Cardiac septum (tissue), 1 donor: ENCODE data around the gene ETNK2. TPM values are rescaled to one million over a fixed set of nuclear protein-coding genes. Genes with fewer than 3 reads are reported as not detected.

Source experiments
- DNase-seq: peaks from one replicate; pipeline ENCODE4 v3.0.0-alpha.2; 2020; ENCODE audit warnings: low spot score
- intact Hi-C: fragments of 100-400 bp; cut with DNase I; formaldehyde crosslinking; loops from one replicate; pipeline ENCODE4 v1.14.0; 2022
- total RNA-seq: library from RNA; stranded (reverse); fragmentation: NEBNext Ultra II Directional; extraction: Animal tissue kit (Norgen Biotek cat#: 25700); gene quantifications from one replicate; pipeline ENCODE4 v1.2.1, GENCODE V29; 2021
- donor health status: DM: no; HTN: no; CAD: no.

The ETNK2 gene
- total RNA-seq, 1 donor from 2014 or later, result 1.9 TPM

GRCh38 chr1:204178487-204179281 lies 26.8 kb upstream of the ETNK2 start:
- DNase-seq, result no peak
- intact Hi-C loops, result no loop called here

GRCh38 chr1:204177133-204177532 lies 25.3 kb upstream of the ETNK2 start:
- intact Hi-C loops, result no loop called here
- DNase-seq, result no peak

- intact Hi-C loops, result no loop called here
- DNase-seq, result no peak
These were observed 24.2 kb upstream of the ETNK2 start for GRCh38 chr1:204176049-204176448.

DNA sequence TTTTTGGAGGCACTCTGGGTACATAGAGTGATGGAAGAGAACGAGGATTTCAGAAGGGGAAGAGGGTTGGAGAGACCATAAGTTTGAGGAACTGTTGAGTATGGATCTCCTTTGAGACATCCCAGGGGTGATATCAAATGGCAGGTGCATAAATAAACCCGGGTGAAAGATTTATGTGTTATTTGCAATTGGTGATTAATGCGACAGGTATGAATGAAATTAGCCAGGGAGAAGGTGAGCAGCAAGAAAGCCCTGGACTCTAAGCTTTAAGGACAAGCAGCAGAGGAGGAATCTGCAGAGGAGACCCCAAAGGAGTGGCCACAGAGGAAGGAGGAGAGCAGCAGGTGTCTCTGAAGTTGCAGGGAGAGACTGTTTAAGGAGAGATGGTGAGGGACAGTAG lies 23.1 kb upstream of the ETNK2 start:
- intact Hi-C loops, result no loop called here
- DNase-seq, result no peak

DNA sequence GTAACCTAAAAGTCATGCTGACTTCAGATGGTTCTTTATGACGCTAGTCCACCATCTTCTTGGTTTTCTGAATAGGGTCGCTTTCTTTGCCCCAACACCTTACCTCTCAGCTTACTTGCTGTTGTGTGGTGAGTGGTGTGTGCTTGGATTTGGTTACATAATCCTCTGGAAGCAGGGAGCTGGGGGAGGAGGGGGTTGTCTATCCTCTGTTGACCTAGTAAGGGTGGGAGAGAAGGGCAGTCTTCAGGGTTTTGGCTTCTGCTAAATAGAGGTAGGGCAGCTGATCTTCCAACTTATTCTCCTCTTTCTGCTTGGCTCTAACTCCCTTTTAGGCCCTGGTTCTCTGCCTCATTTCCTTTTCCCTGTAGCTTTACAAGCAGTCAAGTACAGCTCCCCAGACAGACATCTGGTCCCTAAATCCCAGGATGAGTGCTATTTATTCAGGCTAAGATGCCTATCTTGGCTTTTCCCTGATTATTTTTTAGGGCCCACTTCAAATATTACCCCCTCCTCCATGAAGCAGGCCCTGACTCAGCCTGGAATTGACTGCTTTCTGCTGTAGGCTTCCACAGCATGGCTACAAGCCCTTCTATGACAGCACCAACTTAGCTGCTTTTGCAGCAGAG lies 20.7 kb upstream of the ETNK2 start:
- intact Hi-C loops, result no loop called here
- no peak for DNase-seq

GRCh38 chr1:204171751-204172178 lies 19.9 kb upstream of the ETNK2 start:
- no peak for DNase-seq
- intact Hi-C loops, result no loop called here

DNA sequence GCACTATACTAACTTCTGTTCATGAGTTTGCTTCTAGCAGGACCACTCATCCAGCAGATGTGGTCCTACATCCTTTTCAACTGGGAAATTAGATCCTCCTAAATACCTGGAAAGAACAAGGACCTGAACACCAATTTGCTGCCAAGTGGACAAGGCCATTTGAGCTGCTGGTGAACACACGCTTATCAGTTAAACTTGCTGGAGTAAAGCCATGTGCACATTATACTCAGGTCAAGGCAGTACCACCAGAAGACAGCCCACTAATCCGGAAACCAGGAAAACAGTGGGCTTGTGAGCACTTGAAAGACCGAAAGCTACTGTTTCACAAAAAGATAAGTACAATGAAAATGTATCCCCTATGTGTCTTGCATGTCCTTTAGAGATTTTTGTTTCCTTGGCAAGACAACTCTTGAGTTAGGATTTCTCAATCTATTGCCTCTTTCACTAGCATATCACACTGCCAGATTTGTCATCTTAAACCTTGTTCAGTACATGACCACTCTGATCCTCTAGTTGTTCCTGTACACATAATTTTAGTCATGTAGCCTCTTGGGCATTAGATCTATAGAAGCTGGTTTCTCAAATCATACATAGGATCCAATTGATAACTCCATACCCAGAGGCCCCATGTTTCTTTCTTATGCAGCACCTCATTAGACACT lies 18.8 kb upstream of the ETNK2 start:
- intact Hi-C loops, result no loop called here
- DNase-seq, result no peak

DNA sequence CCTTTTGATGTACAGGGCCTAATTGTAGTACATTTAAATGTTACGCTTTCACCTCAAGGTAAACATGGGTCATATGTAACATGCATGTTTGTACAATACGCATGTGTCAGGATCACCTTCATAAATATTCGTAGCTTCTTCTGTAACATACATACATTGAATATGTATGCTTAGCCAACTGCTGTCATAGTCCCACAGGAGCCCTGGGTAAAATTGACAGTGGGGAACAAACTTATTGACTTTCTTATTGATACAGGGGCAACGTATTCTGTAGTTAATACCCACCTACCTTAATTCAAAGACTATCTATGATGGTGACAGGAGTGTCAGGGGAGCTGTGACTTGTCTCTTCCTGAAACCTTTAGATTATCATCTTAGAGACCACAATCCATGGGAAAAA lies 18.0 kb upstream of the ETNK2 start:
- intact Hi-C loops, result no loop called here

DNA sequence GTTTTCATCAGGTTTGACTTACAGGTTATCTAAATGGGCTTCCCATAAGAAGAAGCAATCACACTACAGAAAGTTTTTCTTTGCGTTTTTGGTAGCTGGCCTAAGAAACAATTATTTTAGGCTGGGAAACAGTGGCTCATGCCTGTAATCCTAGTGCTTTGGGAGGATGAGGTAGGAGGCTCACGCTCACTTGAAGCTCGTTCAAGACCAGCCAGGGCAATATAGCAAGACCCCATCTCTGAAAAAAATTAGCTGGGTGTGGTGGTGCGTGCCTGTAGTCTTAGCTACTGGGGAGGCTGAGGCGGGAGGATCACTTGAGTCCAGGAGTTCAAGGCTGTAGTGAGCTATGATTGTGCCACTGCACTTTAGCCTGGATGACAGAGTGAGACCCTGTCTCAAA lies 15.9 kb upstream of the ETNK2 start:
- DNase-seq, result no peak
- intact Hi-C loops, result no loop called here

More for the DNA sequence above, 18.0 kb upstream of the ETNK2 start:
- no peak for DNase-seq

DNA sequence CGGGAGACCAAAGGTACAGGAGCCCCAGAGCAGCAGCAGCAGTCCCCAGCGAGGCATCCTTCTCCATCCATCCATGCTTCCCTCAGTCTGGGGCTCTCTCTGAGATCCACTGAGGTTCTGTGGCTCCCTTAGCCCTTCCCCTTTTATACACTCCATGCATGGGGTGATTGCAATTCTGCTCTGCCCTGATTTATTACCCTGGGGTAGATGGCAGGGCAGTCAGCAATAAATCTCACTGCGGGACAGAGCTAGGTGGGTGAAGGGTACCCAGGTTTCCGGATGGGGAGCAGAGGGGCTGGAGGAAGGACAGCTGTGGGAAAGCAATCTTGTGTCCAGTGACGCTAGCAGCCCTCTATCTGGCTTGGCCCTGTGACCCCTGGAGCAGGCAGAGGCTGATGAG lies 14.4 kb upstream of the ETNK2 start, which contains the start of gene REN:
Gene REN (minus strand): TSS at position 119 of the 400 bp plus-strand sequence. CDS start 44 bp downstream, at position 75.
- intact Hi-C loops, result no loop called here
- no peak for DNase-seq

GRCh38 chr1:204162494-204163074 lies 10.7 kb upstream of the ETNK2 start:
- peak; percentile 85 for DNase-seq
- intact Hi-C loops, result loop anchor here (1.0 to 2.0 kb wide), 3 partner anchors 44 to 238 kb away; no protein-coding TSS in a partner anchor

DNA sequence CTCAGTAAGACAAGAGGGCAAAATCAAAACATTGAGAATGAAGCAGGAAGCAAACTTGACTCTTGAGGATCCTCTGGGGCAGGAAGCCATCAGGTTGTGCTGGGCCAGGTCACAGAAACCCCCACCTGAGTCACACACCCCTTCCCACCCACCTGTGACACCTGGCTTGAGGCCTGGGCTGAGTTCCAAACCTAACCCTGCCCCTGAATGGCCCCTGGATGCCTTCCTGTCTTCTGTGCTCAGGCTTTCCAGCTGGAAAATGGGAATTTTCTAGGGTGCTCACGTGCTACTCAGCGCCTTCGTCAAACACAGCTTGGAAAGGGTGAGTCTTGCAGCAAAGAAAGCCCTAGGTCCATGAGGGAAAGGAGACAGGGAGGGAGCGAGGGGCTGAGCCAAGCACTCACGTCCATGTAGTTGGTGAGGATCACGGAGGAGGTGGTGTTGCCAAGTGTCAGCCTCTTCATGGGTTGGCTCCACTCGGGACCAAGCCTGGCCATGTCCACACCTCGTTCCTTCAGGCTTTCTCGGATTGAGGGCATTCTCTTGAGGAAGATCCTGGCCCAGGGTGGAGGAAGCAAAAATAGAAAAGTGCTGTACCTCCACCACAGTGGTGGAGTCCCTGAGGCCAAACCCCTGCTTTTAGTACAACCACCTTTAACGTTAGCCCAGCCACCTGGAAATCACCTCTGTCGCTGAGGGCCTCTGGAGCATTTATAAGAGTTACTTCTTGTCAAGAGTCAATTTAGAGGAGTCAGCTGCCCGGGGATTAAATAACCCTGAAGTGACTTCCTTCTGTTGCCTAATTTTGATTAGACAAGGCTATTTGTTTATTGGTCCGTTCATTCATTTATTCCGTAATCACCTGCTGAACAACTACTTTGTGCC lies 10.0 kb upstream of the ETNK2 start:
- no peak for DNase-seq
- intact Hi-C loops, result loop anchor here (1.0 to 2.0 kb wide), 3 partner anchors 44 to 239 kb away; no protein-coding TSS in a partner anchor

- DNase-seq, result no peak
- intact Hi-C loops, result no loop called here
These were observed 6.1 kb upstream of the ETNK2 start for GRCh38 chr1:204157962-204158361.

GRCh38 chr1:204155881-204156280 lies 4.0 kb upstream of the ETNK2 start:
- DNase-seq, result no peak
- intact Hi-C loops, result no loop called here

DNA sequence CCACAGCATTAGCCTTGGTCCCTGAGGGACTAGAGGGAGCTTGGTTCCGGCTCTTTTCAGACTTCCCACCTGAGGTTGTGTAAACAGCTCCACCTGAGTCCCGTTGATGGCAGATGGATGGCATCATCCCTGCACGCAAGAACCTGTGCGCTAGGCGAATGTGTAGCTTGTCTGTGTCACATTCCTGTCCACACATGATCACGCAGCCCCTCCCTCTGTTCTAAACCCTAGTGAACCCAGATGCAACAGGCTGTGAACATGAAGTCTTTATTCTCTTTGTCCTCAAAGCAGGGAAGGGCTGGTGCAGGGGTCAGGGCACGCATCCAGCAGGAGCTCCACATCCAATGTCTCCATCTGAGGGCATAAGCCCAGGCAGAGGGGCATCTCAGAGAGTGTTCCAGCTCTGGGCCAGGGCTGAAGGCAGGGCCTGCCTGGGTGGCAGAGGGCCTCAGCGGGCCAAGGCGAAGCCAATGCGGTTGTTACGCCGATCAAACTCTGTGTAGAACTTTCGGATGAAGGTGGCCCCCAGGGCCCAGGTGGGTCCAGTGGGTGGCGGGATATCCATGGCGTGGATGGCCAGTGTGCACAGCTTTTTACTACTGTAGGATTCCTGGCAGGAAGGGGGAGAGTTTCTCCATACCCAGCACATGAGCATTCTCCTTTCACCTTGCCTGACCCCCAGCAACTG lies 2.9 kb upstream of the ETNK2 start:
- DNase-seq, result no peak
- intact Hi-C loops, result no loop called here

GRCh38 chr1:204153667-204154066 lies 1.8 kb upstream of the ETNK2 start:
- no peak for DNase-seq
- intact Hi-C loops, result no loop called here

GRCh38 chr1:204152310-204153044 lies 633 bp upstream of the ETNK2 start:
- intact Hi-C loops, result no loop called here
- no peak for DNase-seq
